ENCODE measurements around the gene NHLH2.

- TF ChIP-seq CTCF (tag by site-specific recombination; IDR thresholded peaks at IDR 0.05) (no peak), ZNF837 (tag by site-specific recombination; IDR thresholded peaks at IDR 0.05) (no peak), ZNF660 (tag by site-specific recombination; IDR thresholded peaks at IDR 0.05) (no peak), ZNF654 (tag by site-specific recombination; IDR thresholded peaks at IDR 0.05; ENCODE audit: low read depth) (no peak), ZNF830 (tag by site-specific recombination; IDR thresholded peaks at IDR 0.05; ENCODE audit: low read depth) (no peak), ZNF274 (IDR thresholded peaks at IDR 0.05; ENCODE audit: low read length) (no peak), ZNF274 (tag by site-specific recombination; IDR thresholded peaks at IDR 0.05; ENCODE audit: borderline replicate concordance) (no peak), YY1 (tag by site-specific recombination; IDR thresholded peaks at IDR 0.05) (no peak), OSR2 (tag by site-specific recombination; IDR thresholded peaks at IDR 0.05) (no peak), ZNF184 (tag by site-specific recombination; IDR thresholded peaks at IDR 0.05) (no peak), SP3 (tag by site-specific recombination; IDR thresholded peaks at IDR 0.05) (no peak), MZF1 (tag by site-specific recombination; IDR thresholded peaks at IDR 0.05; ENCODE audit: borderline replicate concordance) (no peak), ZNF664 (tag by site-specific recombination; IDR thresholded peaks at IDR 0.05) (no peak), BCL11B (tag by site-specific recombination; IDR thresholded peaks at IDR 0.05; ENCODE audit: low read depth) (no peak)
- TF ChIP-seq, protein P1, sequence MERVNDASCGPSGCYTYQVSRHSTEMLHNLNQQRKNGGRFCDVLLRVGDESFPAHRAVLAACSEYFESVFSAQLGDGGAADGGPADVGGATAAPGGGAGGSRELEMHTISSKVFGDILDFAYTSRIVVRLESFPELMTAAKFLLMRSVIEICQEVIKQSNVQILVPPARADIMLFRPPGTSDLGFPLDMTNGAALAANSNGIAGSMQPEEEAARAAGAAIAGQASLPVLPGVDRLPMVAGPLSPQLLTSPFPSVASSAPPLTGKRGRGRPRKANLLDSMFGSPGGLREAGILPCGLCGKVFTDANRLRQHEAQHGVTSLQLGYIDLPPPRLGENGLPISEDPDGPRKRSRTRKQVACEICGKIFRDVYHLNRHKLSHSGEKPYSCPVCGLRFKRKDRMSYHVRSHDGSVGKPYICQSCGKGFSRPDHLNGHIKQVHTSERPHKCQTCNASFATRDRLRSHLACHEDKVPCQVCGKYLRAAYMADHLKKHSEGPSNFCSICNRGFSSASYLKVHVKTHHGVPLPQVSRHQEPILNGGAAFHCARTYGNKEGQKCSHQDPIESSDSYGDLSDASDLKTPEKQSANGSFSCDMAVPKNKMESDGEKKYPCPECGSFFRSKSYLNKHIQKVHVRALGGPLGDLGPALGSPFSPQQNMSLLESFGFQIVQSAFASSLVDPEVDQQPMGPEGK (tag by site-specific recombination; IDR thresholded peaks at IDR 0.05), result no peak
These were observed 32.3 kb upstream of the NHLH2 start for GRCh38 chr1:115873184-115873583.

Data from HEK293 (cell line).